DND-41 (cell line): Measurements from ENCODE around the gene KCNC4.

Experiments used
- ATAC-seq: fragments of 200-7000 bp; cut with Tn5 transposase; 3 replicates; pipeline ENCODE4 v1.9.1; 2021; ENCODE audit warnings: low read depth; ENCODE audit not compliant: insufficient read depth
- DNase-seq: peaks from one replicate; pipeline ENCODE4 v3.0.0-alpha.2; 2020
- H2AFZ ChIP-seq: 2 replicates; pipeline ENCODE4 v1.6.0; 2012; ENCODE audit warnings: low read depth, low read length
- H3K27ac ChIP-seq: 2 replicates; pipeline ENCODE4 v1.5.1; 2012; ENCODE audit warnings: low read length, inconsistent platforms
- H3K27me3 ChIP-seq: fragments of 200-600 bp; sonication (generic); 2 replicates; pipeline ENCODE4 v1.6.0; 2012; ENCODE audit warnings: low read length, mild to moderate bottlenecking, inconsistent platforms; ENCODE audit not compliant: insufficient read depth, poor library complexity
- H3K36me3 ChIP-seq: 2 replicates; pipeline ENCODE4 v1.5.1; 2012; ENCODE audit warnings: low read length, inconsistent platforms; ENCODE audit not compliant: insufficient read depth
- H3K4me1 ChIP-seq: 2 replicates; pipeline ENCODE4 v1.5.1; 2012; ENCODE audit warnings: mild to moderate bottlenecking, low read length; ENCODE audit not compliant: insufficient read depth
- H3K4me2 ChIP-seq: 2 replicates; pipeline ENCODE4 v1.6.0; 2012; ENCODE audit warnings: mild to moderate bottlenecking, moderate library complexity, low read length, inconsistent platforms; ENCODE audit not compliant: insufficient read depth
- H3K4me3 ChIP-seq, 2 experiments: fragments of 200-600 bp in 1 of 2; shearing (Covaris generic) in 1 of 2; 2 replicates each; pipeline ENCODE4 v1.5.1; 2012 to 2016; ENCODE audit warnings: inconsistent platforms in 2 of 2, low read length in 2 of 2, mild to moderate bottlenecking in 2 of 2, low read depth in 1 of 2, moderate library complexity in 1 of 2
- H3K79me2 ChIP-seq: 2 replicates; pipeline ENCODE4 v1.6.0; 2012; ENCODE audit warnings: low read length, inconsistent platforms; ENCODE audit not compliant: insufficient read depth
- H3K9ac ChIP-seq: 2 replicates; pipeline ENCODE4 v1.6.0; 2012; ENCODE audit warnings: low read depth, mild to moderate bottlenecking, inconsistent platforms, low read length, moderate library complexity
- H3K9me3 ChIP-seq: 2 replicates; pipeline ENCODE4 v1.5.1; 2012; ENCODE audit warnings: low read length, moderate library complexity, mild to moderate bottlenecking, inconsistent platforms; ENCODE audit not compliant: insufficient read depth, severe bottlenecking
- H4K20me1 ChIP-seq: 2 replicates; pipeline ENCODE4 v1.6.0; 2012; ENCODE audit warnings: low read length; ENCODE audit not compliant: insufficient read depth
- EZH2 ChIP-seq: IDR thresholded peaks from 3 replicates; pipeline ENCODE4 v1.6.1; 2012; ENCODE audit warnings: borderline replicate concordance, low read depth, mild to moderate bottlenecking, moderate library complexity, low read length, inconsistent platforms; ENCODE audit not compliant: severe bottlenecking
- TF ChIP-seq, protein P1 (sequence below): IDR thresholded peaks from 2 replicates; pipeline ENCODE4 v1.5.1; 2012; ENCODE audit warnings: borderline replicate concordance, low read length, moderate library complexity, mild to moderate bottlenecking; ENCODE audit not compliant: poor library complexity, severe bottlenecking; ENCODE audit errors: extremely low read depth

Gene KCNC4

DNA sequence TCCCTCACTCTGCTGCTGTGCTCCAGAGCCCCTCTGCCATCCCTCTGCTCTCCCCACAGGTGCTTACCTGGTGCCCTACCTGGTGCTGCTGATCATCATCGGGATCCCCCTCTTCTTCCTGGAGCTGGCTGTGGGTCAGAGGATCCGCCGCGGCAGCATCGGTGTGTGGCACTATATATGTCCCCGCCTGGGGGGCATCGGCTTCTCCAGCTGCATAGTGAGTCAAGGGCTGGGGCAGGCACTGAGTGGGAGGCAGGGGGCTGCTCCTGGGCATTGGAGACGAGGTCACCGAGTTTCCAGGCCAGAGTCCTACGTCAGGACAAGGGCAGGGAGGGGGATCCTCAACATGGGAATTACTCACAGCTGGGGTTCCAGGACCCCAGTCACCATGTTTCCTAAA, 38.1 kb upstream of the KCNC4 start:
- Histone ChIP-seq H2AFZ (no peak overlapping the region), H3K27ac (no peak overlapping the region), H4K20me1 (0 out of 2 replicates have a peak, but pooled peaks cover 4% of the 10 kb centered on the region), H3K9me3 (no peaks in the 10 kb centered on the region), H3K27me3 (peaks cover 3% of the 10 kb centered on the region), H3K4me1 (no peaks in the 10 kb centered on the region), H3K36me3 (no peaks in the 10 kb centered on the region), H3K4me2 (no peak overlapping the region), H3K9ac (no peak overlapping the region), H3K79me2 (no peaks in the 10 kb centered on the region), H3K4me3 (no peak overlapping the region)
- DNase-seq (no peak), ATAC-seq (no peak)
- TF ChIP-seq, protein P1, sequence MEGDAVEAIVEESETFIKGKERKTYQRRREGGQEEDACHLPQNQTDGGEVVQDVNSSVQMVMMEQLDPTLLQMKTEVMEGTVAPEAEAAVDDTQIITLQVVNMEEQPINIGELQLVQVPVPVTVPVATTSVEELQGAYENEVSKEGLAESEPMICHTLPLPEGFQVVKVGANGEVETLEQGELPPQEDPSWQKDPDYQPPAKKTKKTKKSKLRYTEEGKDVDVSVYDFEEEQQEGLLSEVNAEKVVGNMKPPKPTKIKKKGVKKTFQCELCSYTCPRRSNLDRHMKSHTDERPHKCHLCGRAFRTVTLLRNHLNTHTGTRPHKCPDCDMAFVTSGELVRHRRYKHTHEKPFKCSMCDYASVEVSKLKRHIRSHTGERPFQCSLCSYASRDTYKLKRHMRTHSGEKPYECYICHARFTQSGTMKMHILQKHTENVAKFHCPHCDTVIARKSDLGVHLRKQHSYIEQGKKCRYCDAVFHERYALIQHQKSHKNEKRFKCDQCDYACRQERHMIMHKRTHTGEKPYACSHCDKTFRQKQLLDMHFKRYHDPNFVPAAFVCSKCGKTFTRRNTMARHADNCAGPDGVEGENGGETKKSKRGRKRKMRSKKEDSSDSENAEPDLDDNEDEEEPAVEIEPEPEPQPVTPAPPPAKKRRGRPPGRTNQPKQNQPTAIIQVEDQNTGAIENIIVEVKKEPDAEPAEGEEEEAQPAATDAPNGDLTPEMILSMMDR, result no peak
- TF ChIP-seq EZH2, result no peak

DNA sequence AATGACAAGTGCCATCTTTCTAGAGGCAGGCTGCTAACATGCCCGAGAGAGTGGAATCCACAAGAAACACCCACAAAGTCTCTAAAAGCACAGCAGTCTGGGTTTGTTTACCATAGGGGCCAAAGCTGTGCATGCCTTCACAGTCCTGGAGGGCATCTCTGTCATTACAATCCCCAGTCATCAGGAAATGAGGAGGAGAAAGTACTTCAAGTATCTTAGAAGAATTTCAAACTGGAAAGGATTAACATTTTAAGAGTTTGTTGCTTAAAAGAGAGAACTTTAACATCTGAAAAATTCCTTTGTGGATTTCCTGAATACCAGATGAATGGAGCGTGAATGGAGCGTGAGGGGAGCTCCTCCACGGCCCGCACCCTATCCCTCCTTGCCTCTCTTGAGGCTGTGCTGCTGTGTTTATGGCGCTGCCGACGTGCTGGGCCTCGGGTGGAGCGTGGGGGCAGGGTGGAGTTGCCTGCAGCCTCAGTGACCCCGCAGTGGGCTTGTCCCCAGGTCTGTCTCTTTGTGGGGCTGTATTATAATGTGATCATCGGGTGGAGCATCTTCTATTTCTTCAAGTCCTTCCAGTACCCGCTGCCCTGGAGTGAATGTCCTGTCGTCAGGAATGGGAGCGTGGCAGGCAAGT, 36.5 kb upstream of the KCNC4 start:
- Histone ChIP-seq H3K79me2 (no peaks in the 10 kb centered on the region), H4K20me1 (0 out of 2 replicates have a peak, but pooled peaks cover 4% of the 10 kb centered on the region), H3K4me3 (no peak overlapping the region), H3K4me1 (no peaks in the 10 kb centered on the region), H3K27me3 (peaks cover 3% of the 10 kb centered on the region), H2AFZ (no peak overlapping the region), H3K4me2 (no peak overlapping the region), H3K36me3 (no peaks in the 10 kb centered on the region), H3K27ac (no peak overlapping the region), H3K9ac (no peak overlapping the region), H3K9me3 (no peaks in the 10 kb centered on the region)
- DNase-seq (no peak), ATAC-seq (no peak)
- TF ChIP-seq, protein P1, result no peak
- no peak for TF ChIP-seq EZH2

DNA sequence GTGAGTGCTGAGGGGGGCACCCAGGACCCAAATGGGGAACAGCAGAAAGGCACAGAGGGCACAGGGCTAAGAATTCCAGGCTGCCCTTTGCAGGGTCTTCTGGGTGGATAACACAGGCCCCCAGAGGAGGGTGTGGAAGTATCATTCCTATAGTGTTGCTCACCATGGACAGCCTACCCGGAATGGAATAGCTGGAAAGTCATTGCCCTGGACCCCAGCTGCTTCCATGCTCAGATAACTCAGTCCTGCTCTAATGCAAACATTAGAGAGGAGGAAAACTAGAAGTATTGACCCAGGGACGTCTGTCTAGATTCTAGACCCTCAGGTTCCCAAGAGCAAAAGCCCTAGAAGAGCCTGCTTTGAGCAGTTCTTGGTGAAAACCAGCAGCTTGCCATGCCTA, 35.2 kb upstream of the KCNC4 start:
- Histone ChIP-seq H3K27ac (no peak overlapping the region), H3K79me2 (no peaks in the 10 kb centered on the region), H4K20me1 (0 out of 2 replicates have a peak, but pooled peaks cover 4% of the 10 kb centered on the region), H3K4me2 (no peak overlapping the region), H3K27me3 (peaks cover 3% of the 10 kb centered on the region), H3K4me3 (no peak overlapping the region), H3K4me1 (no peaks in the 10 kb centered on the region), H3K9me3 (no peaks in the 10 kb centered on the region), H3K36me3 (no peaks in the 10 kb centered on the region), H3K9ac (no peak overlapping the region), H2AFZ (no peak overlapping the region)
- ATAC-seq (no peak), DNase-seq (no peak)
- TF ChIP-seq, protein P1, result no peak
- TF ChIP-seq EZH2, result no peak
